AG09319 (cell line): ENCODE data around the gene ERCC3.

Experiments used
- DNase-seq: peaks from one replicate; pipeline ENCODE4 v3.0.0-alpha.2; 2010; ENCODE audit warnings: low read depth; ENCODE audit errors: extremely low read depth
- TF ChIP-seq, protein P1 (sequence below): IDR thresholded peaks from 2 replicates; pipeline ENCODE4 v1.5.1; 2011; ENCODE audit warnings: low read depth, mild to moderate bottlenecking, inconsistent platforms, low read length, moderate library complexity

Gene ERCC3

DNA sequence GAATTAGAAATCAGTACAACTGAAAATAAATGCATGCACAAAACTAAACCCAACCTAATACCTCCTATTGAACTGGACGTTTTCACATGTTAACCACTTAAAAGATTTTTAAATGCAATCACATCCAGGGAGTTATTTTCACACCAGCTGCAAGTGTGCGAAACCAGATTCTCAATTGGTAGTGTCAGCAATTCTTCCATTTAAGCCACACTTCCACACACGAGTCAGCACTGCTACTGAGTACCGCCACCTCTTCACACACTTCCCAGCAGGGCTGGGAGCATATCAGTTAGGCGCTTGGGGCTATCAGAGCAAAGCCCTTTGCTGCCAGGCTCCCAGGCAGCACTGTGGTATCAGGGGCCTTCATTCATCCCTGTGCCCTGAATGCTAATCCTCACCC, 14.2 kb downstream of the ERCC3 start:
- TF ChIP-seq, protein P1, sequence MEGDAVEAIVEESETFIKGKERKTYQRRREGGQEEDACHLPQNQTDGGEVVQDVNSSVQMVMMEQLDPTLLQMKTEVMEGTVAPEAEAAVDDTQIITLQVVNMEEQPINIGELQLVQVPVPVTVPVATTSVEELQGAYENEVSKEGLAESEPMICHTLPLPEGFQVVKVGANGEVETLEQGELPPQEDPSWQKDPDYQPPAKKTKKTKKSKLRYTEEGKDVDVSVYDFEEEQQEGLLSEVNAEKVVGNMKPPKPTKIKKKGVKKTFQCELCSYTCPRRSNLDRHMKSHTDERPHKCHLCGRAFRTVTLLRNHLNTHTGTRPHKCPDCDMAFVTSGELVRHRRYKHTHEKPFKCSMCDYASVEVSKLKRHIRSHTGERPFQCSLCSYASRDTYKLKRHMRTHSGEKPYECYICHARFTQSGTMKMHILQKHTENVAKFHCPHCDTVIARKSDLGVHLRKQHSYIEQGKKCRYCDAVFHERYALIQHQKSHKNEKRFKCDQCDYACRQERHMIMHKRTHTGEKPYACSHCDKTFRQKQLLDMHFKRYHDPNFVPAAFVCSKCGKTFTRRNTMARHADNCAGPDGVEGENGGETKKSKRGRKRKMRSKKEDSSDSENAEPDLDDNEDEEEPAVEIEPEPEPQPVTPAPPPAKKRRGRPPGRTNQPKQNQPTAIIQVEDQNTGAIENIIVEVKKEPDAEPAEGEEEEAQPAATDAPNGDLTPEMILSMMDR = no peak
- DNase-seq = no peak

DNA sequence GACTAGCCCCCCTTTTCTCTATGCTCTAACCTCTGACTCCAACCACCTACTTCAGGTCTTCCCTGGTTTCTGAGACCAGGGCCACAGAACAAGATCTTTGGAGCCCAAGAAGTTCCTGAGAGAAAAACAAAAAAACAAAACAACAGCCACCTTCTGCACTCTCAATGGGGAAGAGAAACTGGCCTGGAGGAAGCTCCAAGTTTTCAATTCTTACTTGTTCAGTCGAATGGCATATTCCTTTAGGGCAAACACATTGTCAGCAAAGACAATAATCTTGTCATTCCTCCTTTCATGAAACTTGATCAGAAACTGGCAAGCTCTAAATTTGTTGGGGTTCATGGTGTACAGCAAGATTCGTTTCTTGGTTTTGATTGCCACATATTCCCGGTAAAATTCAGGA, 15.0 kb downstream of the ERCC3 start:
- TF ChIP-seq, protein P1 = no peak
- DNase-seq = no peak

- TF ChIP-seq, protein P1 = no peak
- DNase-seq = no peak
Observed at GRCh38 chr2:127277028-127277427, 16.9 kb downstream of the ERCC3 start.

GRCh38 chr2:127275789-127276188, 18.2 kb downstream of the ERCC3 start:
- TF ChIP-seq, protein P1 = no peak

DNA sequence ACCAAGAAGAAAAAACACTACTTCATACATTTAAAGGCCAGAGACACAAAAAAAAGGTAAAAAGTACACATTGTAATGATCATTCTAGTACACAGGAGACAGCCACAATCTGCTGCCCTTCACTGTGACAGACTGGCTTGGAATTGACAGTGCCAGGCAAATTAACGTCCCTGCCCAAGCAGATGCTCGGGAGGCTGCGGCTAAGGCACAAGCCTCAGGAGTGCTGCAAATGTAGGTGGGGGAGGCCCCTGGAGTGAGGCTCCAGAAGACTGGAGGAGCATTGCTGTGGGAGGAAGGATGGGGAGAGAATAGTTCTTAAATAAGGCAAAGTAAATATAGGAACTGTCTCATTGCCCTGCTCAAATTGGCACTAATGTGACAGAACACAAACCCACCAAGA, 18.6 kb downstream of the ERCC3 start:
- TF ChIP-seq, protein P1 = no peak
- DNase-seq = no peak

More at GRCh38 chr2:127275789-127276188, 18.2 kb downstream of the ERCC3 start:
- no peak for DNase-seq

GRCh38 chr2:127270663-127271062, 23.3 kb downstream of the ERCC3 start:
- DNase-seq = no peak
- TF ChIP-seq, protein P1 = no peak

- TF ChIP-seq, protein P1 = no peak
- DNase-seq = peak; percentile 39
Observed at GRCh38 chr2:127261804-127262406, 32.0 kb downstream of the ERCC3 start.
